Lower leg skin (tissue), 3 donors: ENCODE measurements around the gene CYSTM1.

Experiments used
- POLR2A ChIP-seq, 2 donors: fragments of 450-650 bp; IDR thresholded peaks; one replicate each; pipeline ENCODE4 v1.6.1; 2016 to 2017; ENCODE audit warnings: antibody characterized with exemption in 2 of 2, mild to moderate bottlenecking in 1 of 2, moderate library complexity in 1 of 2
- TF ChIP-seq, protein P1 (sequence below), 3 donors: fragments of 450-650 bp; IDR thresholded peaks; one replicate each; pipeline ENCODE4 v1.5.1; 2016; ENCODE audit warnings: antibody characterized with exemption in 3 of 3, mild to moderate bottlenecking in 3 of 3, moderate library complexity in 2 of 3

DNA sequence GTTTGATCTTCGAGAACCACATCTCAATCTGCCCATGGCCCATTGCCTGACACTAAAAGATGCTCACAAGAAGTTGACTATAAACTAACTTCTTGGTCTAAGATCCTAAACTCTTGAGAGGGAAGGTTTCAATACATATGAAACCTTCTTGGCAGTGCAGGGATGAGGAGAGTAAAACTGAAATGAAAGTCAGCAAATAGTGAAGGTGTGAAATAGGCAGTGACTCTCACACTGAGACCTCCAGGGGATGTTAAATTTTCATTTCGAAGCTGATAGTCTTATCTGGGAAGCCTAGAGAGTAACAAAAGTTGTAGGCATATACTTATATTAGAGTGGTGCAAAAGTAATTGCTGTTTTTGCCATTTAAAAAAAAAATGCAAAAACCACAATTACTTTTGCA, 974 bp upstream of the CYSTM1 start:
- TF ChIP-seq, protein P1, sequence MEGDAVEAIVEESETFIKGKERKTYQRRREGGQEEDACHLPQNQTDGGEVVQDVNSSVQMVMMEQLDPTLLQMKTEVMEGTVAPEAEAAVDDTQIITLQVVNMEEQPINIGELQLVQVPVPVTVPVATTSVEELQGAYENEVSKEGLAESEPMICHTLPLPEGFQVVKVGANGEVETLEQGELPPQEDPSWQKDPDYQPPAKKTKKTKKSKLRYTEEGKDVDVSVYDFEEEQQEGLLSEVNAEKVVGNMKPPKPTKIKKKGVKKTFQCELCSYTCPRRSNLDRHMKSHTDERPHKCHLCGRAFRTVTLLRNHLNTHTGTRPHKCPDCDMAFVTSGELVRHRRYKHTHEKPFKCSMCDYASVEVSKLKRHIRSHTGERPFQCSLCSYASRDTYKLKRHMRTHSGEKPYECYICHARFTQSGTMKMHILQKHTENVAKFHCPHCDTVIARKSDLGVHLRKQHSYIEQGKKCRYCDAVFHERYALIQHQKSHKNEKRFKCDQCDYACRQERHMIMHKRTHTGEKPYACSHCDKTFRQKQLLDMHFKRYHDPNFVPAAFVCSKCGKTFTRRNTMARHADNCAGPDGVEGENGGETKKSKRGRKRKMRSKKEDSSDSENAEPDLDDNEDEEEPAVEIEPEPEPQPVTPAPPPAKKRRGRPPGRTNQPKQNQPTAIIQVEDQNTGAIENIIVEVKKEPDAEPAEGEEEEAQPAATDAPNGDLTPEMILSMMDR (IDR thresholded peaks at IDR 0.05): no peak
- TF ChIP-seq POLR2A (IDR thresholded peaks at IDR 0.05): no peak
